SK-N-SH treated with all-trans-retinoic acid at 6 μM for 48 hours (cell line): ENCODE measurements around the gene DAGLA.

Experiments used
- CREB5 ChIP-seq: fragments of 250-450 bp; sonication (Bioruptor Pico); IDR thresholded peaks from 2 replicates; pipeline ENCODE4 v1.5.1; 2020; ENCODE audit warnings: low read depth, mild to moderate bottlenecking, moderate library complexity
- PATZ1 ChIP-seq: fragments of 250-450 bp; sonication (Bioruptor Pico); IDR thresholded peaks from 2 replicates; pipeline ENCODE4 v1.8.0; 2020; ENCODE audit warnings: mild to moderate bottlenecking, moderate library complexity, borderline replicate concordance
- POU6F1 ChIP-seq: fragments of 250-450 bp; sonication (Bioruptor Pico); IDR thresholded peaks from 2 replicates; pipeline ENCODE4 v1.8.0; 2021; ENCODE audit warnings: low read depth, mild to moderate bottlenecking, moderate library complexity, borderline replicate concordance
- RARB ChIP-seq: fragments of 250-450 bp; sonication (Bioruptor Pico); IDR thresholded peaks from 2 replicates; pipeline ENCODE4 v1.8.0; 2021; ENCODE audit warnings: mild to moderate bottlenecking, moderate library complexity
- ZC3H10 ChIP-seq: fragments of 250-450 bp; sonication (Bioruptor Pico); IDR thresholded peaks from 2 replicates; pipeline ENCODE4 v1.5.1; 2021; ENCODE audit warnings: mild to moderate bottlenecking, moderate library complexity
- TF ChIP-seq, protein P1 (sequence below): fragments of 250-450 bp; sonication (Bioruptor Pico); IDR thresholded peaks from 2 replicates; pipeline ENCODE4 v1.5.1; 2021; ENCODE audit warnings: mild to moderate bottlenecking, moderate library complexity

GRCh38 chr11:61730240-61730994 lies 50.2 kb downstream of the DAGLA start:
- TF ChIP-seq RARB: no peak
- TF ChIP-seq CREB5: no peak
- no peak for TF ChIP-seq PATZ1 (CRISPR knock-in tag)
- TF ChIP-seq POU6F1 (CRISPR knock-in tag): no peak
- no peak for TF ChIP-seq ZC3H10
- TF ChIP-seq, protein P1, sequence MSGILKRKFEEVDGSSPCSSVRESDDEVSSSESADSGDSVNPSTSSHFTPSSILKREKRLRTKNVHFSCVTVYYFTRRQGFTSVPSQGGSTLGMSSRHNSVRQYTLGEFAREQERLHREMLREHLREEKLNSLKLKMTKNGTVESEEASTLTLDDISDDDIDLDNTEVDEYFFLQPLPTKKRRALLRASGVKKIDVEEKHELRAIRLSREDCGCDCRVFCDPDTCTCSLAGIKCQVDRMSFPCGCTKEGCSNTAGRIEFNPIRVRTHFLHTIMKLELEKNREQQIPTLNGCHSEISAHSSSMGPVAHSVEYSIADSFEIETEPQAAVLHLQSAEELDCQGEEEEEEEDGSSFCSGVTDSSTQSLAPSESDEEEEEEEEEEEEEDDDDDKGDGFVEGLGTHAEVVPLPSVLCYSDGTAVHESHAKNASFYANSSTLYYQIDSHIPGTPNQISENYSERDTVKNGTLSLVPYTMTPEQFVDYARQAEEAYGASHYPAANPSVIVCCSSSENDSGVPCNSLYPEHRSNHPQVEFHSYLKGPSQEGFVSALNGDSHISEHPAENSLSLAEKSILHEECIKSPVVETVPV (CRISPR knock-in tag): no peak
